WTC11 (cell line): ENCODE measurements around the gene COL18A1. TPM values are rescaled to one million over a fixed set of nuclear protein-coding genes. Genes with fewer than 3 reads are reported as not detected.
A peak's percentile ranks its signal among the peaks of the same experiment; 100 is the strongest.

Experiments
- ATAC-seq: fragments of 200-7000 bp; cut with Tn5 transposase; 2 replicates; pipeline ENCODE4 v1.10.0; 2021; ENCODE audit warnings: mild to moderate bottlenecking, moderate library complexity
- CTCF ChIA-PET: fragments of 300-600 bp; sonication (Branson Sonifier 250); formaldehyde crosslinking; loops from one replicate; lab custom pipeline; 2021; ENCODE audit warnings: antibody characterized with exemption; lab: Charles Lee
- POLR2A ChIA-PET: fragments of 350-600 bp; sonication (Branson Sonifier 250); formaldehyde crosslinking; loops from one replicate; lab custom pipeline; 2021; ENCODE audit warnings: antibody characterized with exemption; lab: Charles Lee
- DNase-seq: peaks from one replicate; pipeline ENCODE4 v3.0.0; 2021; ENCODE audit warnings: low spot score
- H3K27ac Mint-ChIP-seq: 2 replicates; pipeline ENCODE4 v1.8.0; 2021; ENCODE audit warnings: mixed read lengths
- H3K27me3 Mint-ChIP-seq: 2 replicates; pipeline ENCODE4 v1.8.0; 2021; ENCODE audit warnings: low read depth, mild to moderate bottlenecking, moderate library complexity, mixed read lengths
- H3K36me3 Mint-ChIP-seq: 2 replicates; pipeline ENCODE4 v1.8.0; 2021; ENCODE audit warnings: mixed read lengths
- H3K4me1 Mint-ChIP-seq: 2 replicates; pipeline ENCODE4 v1.8.0; 2022; ENCODE audit warnings: mixed read lengths
- H3K4me3 Mint-ChIP-seq: 2 replicates; pipeline ENCODE4 v1.8.0; 2021; ENCODE audit warnings: mild to moderate bottlenecking, moderate library complexity, mixed read lengths
- H3K9me3 Mint-ChIP-seq: 2 replicates; pipeline ENCODE4 v1.8.0; 2021; ENCODE audit warnings: mixed read lengths
- ESRRA ChIP-seq: sonication (generic); formaldehyde crosslinking; IDR thresholded peaks from 2 replicates; pipeline ENCODE4 v1.8.1; 2022; ENCODE audit warnings: mild to moderate bottlenecking, missing genetic modification reagents, borderline replicate concordance
- ETV6 ChIP-seq: sonication (generic); formaldehyde crosslinking; IDR thresholded peaks from 2 replicates; pipeline ENCODE4 v1.8.1; 2022; ENCODE audit warnings: mild to moderate bottlenecking, missing genetic modification reagents
- FOXK1 ChIP-seq: sonication (generic); formaldehyde crosslinking; IDR thresholded peaks from 2 replicates; pipeline ENCODE4 v1.8.0; 2022; ENCODE audit warnings: mild to moderate bottlenecking, moderate library complexity, missing genetic modification reagents
- IRF2 ChIP-seq: sonication (generic); formaldehyde crosslinking; IDR thresholded peaks from 2 replicates; pipeline ENCODE4 v1.8.0; 2022; ENCODE audit warnings: low read depth, missing genetic modification reagents, borderline replicate concordance
- JUN ChIP-seq: sonication (generic); formaldehyde crosslinking; IDR thresholded peaks from 2 replicates; pipeline ENCODE4 v1.8.0; 2023; ENCODE audit warnings: mild to moderate bottlenecking, missing genetic modification reagents
- NR1H2 ChIP-seq: sonication (generic); formaldehyde crosslinking; IDR thresholded peaks from 2 replicates; pipeline ENCODE4 v1.9.0; 2021; ENCODE audit warnings: mild to moderate bottlenecking, moderate library complexity, missing genetic modification reagents
- NR2C2 ChIP-seq: sonication (generic); formaldehyde crosslinking; IDR thresholded peaks from 2 replicates; pipeline ENCODE4 v1.8.0; 2022; ENCODE audit warnings: mild to moderate bottlenecking, missing genetic modification reagents
- SP1 ChIP-seq: sonication (generic); formaldehyde crosslinking; conservative IDR thresholded peaks from 2 replicates; pipeline ENCODE4 v1.8.1; 2022; ENCODE audit warnings: missing genetic modification reagents
- TEAD1 ChIP-seq: sonication (generic); formaldehyde crosslinking; IDR thresholded peaks from 2 replicates; pipeline ENCODE4 v1.8.0; 2022; ENCODE audit warnings: mild to moderate bottlenecking, missing genetic modification reagents
- TP53 ChIP-seq: sonication (generic); formaldehyde crosslinking; IDR thresholded peaks from 2 replicates; pipeline ENCODE4 v1.8.1; 2023; ENCODE audit warnings: mild to moderate bottlenecking, missing genetic modification reagents
- ZNF121 ChIP-seq: sonication (generic); formaldehyde crosslinking; IDR thresholded peaks from 2 replicates; pipeline ENCODE4 v1.8.0; 2023; ENCODE audit warnings: missing genetic modification reagents
- ZNF138 ChIP-seq: sonication (generic); formaldehyde crosslinking; conservative IDR thresholded peaks from 2 replicates; pipeline ENCODE4 v1.8.1; 2022; ENCODE audit warnings: mild to moderate bottlenecking, moderate library complexity, missing genetic modification reagents
- ZNF232 ChIP-seq: sonication (generic); formaldehyde crosslinking; IDR thresholded peaks from 2 replicates; pipeline ENCODE4 v1.8.0; 2022; ENCODE audit warnings: mild to moderate bottlenecking, missing genetic modification reagents
- ZNF423 ChIP-seq: fragments of 250-450 bp; sonication (Bioruptor Pico); IDR thresholded peaks from 2 replicates; pipeline ENCODE4 v2.1.2; 2022; ENCODE audit warnings: mild to moderate bottlenecking, moderate library complexity
- total RNA-seq: library from RNA; stranded (reverse); gene quantifications from 3 replicates; pipeline ENCODE4 v1.2.3, GENCODE V29; 2021
- TF ChIP-seq, protein P1 (sequence below): fragments of 200-600 bp; IDR thresholded peaks from 2 replicates; pipeline ENCODE4 v1.8.0; 2022; ENCODE audit warnings: antibody characterized with exemption
- TF ChIP-seq, protein P2 (sequence below): sonication (generic); formaldehyde crosslinking; conservative IDR thresholded peaks from 2 replicates; pipeline ENCODE4 v1.8.1; 2023; ENCODE audit warnings: mild to moderate bottlenecking, low read depth, missing genetic modification reagents, moderate library complexity
- TF ChIP-seq, protein P3 (sequence below): sonication (generic); formaldehyde crosslinking; IDR thresholded peaks from 2 replicates; pipeline ENCODE4 v1.8.0; 2023; ENCODE audit warnings: mild to moderate bottlenecking, missing genetic modification reagents
- TF ChIP-seq, protein P4 (sequence below): sonication (generic); formaldehyde crosslinking; IDR thresholded peaks from 2 replicates; pipeline ENCODE4 v1.8.0; 2023; ENCODE audit warnings: missing genetic modification reagents
- TF ChIP-seq, protein P5 (sequence below): sonication (generic); formaldehyde crosslinking; IDR thresholded peaks from 2 replicates; pipeline ENCODE4 v1.8.1; 2023; ENCODE audit warnings: mild to moderate bottlenecking, missing genetic modification reagents
- TF ChIP-seq, protein P6 (sequence below): sonication (generic); formaldehyde crosslinking; IDR thresholded peaks from 2 replicates; pipeline ENCODE4 v1.8.1; 2023; ENCODE audit warnings: mild to moderate bottlenecking, moderate library complexity, missing genetic modification reagents

The COL18A1 gene
- total RNA-seq, 1 experiment from 2014 or later: 231 TPM

DNA sequence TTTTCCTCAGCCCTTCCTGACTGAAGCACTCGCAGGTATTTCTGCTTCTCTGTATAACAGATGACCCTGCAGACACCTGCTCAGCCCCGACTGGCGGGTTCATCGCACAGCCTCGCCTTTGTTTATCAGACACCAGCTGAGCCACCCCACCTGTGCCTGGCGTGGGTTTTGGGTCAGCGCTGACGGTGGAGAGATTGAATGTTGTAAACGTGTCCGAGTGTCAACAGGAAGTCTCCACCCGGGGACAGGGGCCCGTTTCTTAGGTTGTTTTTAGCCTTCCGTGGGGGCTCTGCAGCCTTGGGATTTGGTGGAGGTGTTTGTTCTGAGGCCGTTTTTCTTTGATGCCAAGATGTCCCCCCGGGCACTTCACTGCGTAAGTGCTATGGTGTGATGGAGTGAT lies 60.1 kb downstream of the COL18A1 start:
- Mint-ChIP-seq H3K4me1 (peaks cover 21% of the 10 kb centered on the region), H3K4me3 (no peak overlapping the region), H3K9me3 (peaks cover 13% of the 10 kb centered on the region), H3K27me3 (no peaks in the 10 kb centered on the region)
- POLR2A ChIA-PET: no interaction called here
- ATAC-seq: no peak
- CTCF ChIA-PET: no interaction called here
- TF ChIP-seq, protein P1, sequence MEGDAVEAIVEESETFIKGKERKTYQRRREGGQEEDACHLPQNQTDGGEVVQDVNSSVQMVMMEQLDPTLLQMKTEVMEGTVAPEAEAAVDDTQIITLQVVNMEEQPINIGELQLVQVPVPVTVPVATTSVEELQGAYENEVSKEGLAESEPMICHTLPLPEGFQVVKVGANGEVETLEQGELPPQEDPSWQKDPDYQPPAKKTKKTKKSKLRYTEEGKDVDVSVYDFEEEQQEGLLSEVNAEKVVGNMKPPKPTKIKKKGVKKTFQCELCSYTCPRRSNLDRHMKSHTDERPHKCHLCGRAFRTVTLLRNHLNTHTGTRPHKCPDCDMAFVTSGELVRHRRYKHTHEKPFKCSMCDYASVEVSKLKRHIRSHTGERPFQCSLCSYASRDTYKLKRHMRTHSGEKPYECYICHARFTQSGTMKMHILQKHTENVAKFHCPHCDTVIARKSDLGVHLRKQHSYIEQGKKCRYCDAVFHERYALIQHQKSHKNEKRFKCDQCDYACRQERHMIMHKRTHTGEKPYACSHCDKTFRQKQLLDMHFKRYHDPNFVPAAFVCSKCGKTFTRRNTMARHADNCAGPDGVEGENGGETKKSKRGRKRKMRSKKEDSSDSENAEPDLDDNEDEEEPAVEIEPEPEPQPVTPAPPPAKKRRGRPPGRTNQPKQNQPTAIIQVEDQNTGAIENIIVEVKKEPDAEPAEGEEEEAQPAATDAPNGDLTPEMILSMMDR: no peak
- TF ChIP-seq ZNF121 (no peak), FOXK1 (CRISPR knock-in tag) (no peak), ETV6 (CRISPR knock-in tag) (no peak), IRF2 (CRISPR knock-in tag) (no peak), NR1H2 (no peak), TEAD1 (no peak)
- TF ChIP-seq, protein P2, sequence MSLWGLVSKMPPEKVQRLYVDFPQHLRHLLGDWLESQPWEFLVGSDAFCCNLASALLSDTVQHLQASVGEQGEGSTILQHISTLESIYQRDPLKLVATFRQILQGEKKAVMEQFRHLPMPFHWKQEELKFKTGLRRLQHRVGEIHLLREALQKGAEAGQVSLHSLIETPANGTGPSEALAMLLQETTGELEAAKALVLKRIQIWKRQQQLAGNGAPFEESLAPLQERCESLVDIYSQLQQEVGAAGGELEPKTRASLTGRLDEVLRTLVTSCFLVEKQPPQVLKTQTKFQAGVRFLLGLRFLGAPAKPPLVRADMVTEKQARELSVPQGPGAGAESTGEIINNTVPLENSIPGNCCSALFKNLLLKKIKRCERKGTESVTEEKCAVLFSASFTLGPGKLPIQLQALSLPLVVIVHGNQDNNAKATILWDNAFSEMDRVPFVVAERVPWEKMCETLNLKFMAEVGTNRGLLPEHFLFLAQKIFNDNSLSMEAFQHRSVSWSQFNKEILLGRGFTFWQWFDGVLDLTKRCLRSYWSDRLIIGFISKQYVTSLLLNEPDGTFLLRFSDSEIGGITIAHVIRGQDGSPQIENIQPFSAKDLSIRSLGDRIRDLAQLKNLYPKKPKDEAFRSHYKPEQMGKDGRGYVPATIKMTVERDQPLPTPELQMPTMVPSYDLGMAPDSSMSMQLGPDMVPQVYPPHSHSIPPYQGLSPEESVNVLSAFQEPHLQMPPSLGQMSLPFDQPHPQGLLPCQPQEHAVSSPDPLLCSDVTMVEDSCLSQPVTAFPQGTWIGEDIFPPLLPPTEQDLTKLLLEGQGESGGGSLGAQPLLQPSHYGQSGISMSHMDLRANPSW (CRISPR knock-in tag): no peak
- TF ChIP-seq, protein P3, sequence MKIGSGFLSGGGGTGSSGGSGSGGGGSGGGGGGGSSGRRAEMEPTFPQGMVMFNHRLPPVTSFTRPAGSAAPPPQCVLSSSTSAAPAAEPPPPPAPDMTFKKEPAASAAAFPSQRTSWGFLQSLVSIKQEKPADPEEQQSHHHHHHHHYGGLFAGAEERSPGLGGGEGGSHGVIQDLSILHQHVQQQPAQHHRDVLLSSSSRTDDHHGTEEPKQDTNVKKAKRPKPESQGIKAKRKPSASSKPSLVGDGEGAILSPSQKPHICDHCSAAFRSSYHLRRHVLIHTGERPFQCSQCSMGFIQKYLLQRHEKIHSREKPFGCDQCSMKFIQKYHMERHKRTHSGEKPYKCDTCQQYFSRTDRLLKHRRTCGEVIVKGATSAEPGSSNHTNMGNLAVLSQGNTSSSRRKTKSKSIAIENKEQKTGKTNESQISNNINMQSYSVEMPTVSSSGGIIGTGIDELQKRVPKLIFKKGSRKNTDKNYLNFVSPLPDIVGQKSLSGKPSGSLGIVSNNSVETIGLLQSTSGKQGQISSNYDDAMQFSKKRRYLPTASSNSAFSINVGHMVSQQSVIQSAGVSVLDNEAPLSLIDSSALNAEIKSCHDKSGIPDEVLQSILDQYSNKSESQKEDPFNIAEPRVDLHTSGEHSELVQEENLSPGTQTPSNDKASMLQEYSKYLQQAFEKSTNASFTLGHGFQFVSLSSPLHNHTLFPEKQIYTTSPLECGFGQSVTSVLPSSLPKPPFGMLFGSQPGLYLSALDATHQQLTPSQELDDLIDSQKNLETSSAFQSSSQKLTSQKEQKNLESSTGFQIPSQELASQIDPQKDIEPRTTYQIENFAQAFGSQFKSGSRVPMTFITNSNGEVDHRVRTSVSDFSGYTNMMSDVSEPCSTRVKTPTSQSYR (CRISPR knock-in tag): no peak
- TF ChIP-seq, protein P4, sequence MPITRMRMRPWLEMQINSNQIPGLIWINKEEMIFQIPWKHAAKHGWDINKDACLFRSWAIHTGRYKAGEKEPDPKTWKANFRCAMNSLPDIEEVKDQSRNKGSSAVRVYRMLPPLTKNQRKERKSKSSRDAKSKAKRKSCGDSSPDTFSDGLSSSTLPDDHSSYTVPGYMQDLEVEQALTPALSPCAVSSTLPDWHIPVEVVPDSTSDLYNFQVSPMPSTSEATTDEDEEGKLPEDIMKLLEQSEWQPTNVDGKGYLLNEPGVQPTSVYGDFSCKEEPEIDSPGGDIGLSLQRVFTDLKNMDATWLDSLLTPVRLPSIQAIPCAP: no peak
- TF ChIP-seq, all 79 proteins: peak for 0
- no peak for DNase-seq
- peak overlapping the region; percentile 51 for H3K27ac Mint-ChIP-seq
- H3K36me3 Mint-ChIP-seq: peaks cover 27% of the 10 kb centered on the region

DNA sequence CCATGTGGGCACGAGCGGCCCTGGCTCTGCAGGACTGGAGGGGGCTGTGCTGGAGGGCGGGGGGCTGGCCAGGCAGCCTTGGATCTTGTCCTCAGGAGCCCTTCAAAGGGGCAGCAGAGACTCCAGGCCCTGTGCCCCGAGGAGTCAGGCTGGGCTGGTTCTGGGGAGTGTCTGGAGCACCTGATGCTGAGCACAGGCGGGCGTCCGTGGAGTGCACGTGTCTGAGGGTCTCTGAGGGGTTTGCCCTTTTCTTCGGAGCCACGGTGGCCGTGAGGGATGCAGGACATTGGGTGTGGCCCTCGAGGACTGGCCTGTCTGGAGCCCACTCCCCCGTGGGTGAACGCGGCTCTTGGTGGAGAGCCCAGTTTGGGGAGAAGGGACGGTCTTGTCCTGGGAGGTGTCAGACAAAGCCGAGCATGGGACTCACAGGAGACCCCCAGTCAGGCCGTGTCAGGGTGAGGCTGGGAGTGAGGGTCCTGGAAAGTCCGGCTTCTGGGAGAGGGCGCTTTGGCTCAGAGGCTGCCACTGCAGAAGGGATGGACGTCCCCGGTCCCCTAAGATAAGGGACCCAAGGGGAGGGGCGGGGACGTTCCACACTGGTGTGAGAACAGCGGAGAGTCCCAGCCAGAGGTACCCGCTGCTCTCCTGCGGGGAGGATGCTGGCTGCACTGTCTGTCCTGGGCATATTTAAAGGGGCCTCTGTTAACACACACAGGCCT lies 60.8 kb downstream of the COL18A1 start:
- Mint-ChIP-seq H3K27ac (peak overlapping the region; percentile 51), H3K4me3 (no peak overlapping the region), H3K36me3 (peaks cover 24% of the 10 kb centered on the region), H3K27me3 (no peaks in the 10 kb centered on the region), H3K4me1 (peaks cover 18% of the 10 kb centered on the region), H3K9me3 (peaks cover 13% of the 10 kb centered on the region)
- ChIA-PET CTCF (interaction anchor here (0.5 to 0.6 kb wide), 2 partner anchors 77 to 281 kb away, joined by 3 to 4 read pairs; no protein-coding TSS in a partner anchor), POLR2A (no interaction called here)
- ATAC-seq (no peak), DNase-seq (no peak)
- no peak for TF ChIP-seq ZNF232 (CRISPR knock-in tag)
- no peak for TF ChIP-seq SP1 (CRISPR knock-in tag)
- no peak for TF ChIP-seq JUN
- no peak for TF ChIP-seq ZNF423 (CRISPR knock-in tag)
- TF ChIP-seq ESRRA (CRISPR knock-in tag): no peak
- no peak for TF ChIP-seq ZNF138 (CRISPR knock-in tag)
- TF ChIP-seq, protein P5, sequence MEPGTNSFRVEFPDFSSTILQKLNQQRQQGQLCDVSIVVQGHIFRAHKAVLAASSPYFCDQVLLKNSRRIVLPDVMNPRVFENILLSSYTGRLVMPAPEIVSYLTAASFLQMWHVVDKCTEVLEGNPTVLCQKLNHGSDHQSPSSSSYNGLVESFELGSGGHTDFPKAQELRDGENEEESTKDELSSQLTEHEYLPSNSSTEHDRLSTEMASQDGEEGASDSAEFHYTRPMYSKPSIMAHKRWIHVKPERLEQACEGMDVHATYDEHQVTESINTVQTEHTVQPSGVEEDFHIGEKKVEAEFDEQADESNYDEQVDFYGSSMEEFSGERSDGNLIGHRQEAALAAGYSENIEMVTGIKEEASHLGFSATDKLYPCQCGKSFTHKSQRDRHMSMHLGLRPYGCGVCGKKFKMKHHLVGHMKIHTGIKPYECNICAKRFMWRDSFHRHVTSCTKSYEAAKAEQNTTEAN (CRISPR knock-in tag): no peak
- no peak for TF ChIP-seq TP53 (CRISPR knock-in tag)
- TF ChIP-seq, protein P2 (CRISPR knock-in tag): no peak
- TF ChIP-seq, protein P6, sequence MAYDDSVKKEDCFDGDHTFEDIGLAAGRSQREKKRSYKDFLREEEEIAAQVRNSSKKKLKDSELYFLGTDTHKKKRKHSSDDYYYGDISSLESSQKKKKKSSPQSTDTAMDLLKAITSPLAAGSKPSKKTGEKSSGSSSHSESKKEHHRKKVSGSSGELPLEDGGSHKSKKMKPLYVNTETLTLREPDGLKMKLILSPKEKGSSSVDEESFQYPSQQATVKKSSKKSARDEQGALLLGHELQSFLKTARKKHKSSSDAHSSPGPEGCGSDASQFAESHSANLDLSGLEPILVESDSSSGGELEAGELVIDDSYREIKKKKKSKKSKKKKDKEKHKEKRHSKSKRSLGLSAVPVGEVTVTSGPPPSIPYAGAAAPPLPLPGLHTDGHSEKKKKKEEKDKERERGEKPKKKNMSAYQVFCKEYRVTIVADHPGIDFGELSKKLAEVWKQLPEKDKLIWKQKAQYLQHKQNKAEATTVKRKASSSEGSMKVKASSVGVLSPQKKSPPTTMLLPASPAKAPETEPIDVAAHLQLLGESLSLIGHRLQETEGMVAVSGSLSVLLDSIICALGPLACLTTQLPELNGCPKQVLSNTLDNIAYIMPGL (CRISPR knock-in tag): no peak
- TF ChIP-seq FOXK1 (CRISPR knock-in tag): no peak
- TF ChIP-seq ETV6 (CRISPR knock-in tag): no peak
- no peak for TF ChIP-seq NR2C2 (CRISPR knock-in tag)
